HEK293 (cell line): Measurements from ENCODE around the gene SYDE2.

ENCODE experiments used
- BCL11A ChIP-seq: fragments of 450-650 bp; formaldehyde crosslinking; IDR thresholded peaks from 2 replicates; pipeline ENCODE4 v1.5.1; 2016; ENCODE audit warnings: low read depth, missing biosample characterization, missing genetic modification characterization
- GLI4 ChIP-seq: fragments of 450-650 bp; formaldehyde crosslinking; IDR thresholded peaks from 2 replicates; pipeline ENCODE4 v1.5.1; 2016; ENCODE audit warnings: missing biosample characterization, missing genetic modification characterization
- KLF16 ChIP-seq: fragments of 450-650 bp; formaldehyde crosslinking; IDR thresholded peaks from 2 replicates; pipeline ENCODE4 v1.5.1; 2017; ENCODE audit warnings: missing biosample characterization, missing genetic modification characterization
- MYNN ChIP-seq: fragments of 450-650 bp; formaldehyde crosslinking; IDR thresholded peaks from 2 replicates; pipeline ENCODE4 v1.5.1; 2016; ENCODE audit warnings: missing biosample characterization, missing genetic modification characterization, borderline replicate concordance
- OVOL3 ChIP-seq: fragments of 450-650 bp; formaldehyde crosslinking; IDR thresholded peaks from 2 replicates; pipeline ENCODE4 v1.5.1; 2016; ENCODE audit warnings: missing biosample characterization, missing genetic modification characterization
- SALL2 ChIP-seq: fragments of 450-650 bp; formaldehyde crosslinking; IDR thresholded peaks from 2 replicates; pipeline ENCODE4 v1.5.0; 2017; ENCODE audit warnings: missing biosample characterization, mild to moderate bottlenecking, missing genetic modification characterization, borderline replicate concordance
- SP3 ChIP-seq: fragments of 450-650 bp; formaldehyde crosslinking; IDR thresholded peaks from 2 replicates; pipeline ENCODE4 v1.5.1; 2016; ENCODE audit warnings: missing biosample characterization, missing genetic modification characterization
- ZBTB1 ChIP-seq: fragments of 450-650 bp; formaldehyde crosslinking; IDR thresholded peaks from 2 replicates; pipeline ENCODE4 v1.5.1; 2016; ENCODE audit warnings: missing biosample characterization, missing genetic modification characterization
- ZNF157 ChIP-seq: fragments of 450-650 bp; formaldehyde crosslinking; IDR thresholded peaks from 2 replicates; pipeline ENCODE4 v1.5.1; 2016; ENCODE audit warnings: missing biosample characterization, missing genetic modification characterization
- ZNF223 ChIP-seq: fragments of 450-650 bp; formaldehyde crosslinking; IDR thresholded peaks from 2 replicates; pipeline ENCODE4 v1.5.1; 2016; ENCODE audit warnings: missing biosample characterization, missing genetic modification characterization
- ZNF248 ChIP-seq: fragments of 450-650 bp; formaldehyde crosslinking; IDR thresholded peaks from 2 replicates; pipeline ENCODE4 v1.5.1; 2017; ENCODE audit warnings: missing biosample characterization, missing genetic modification characterization
- ZNF324 ChIP-seq: fragments of 450-650 bp; formaldehyde crosslinking; IDR thresholded peaks from 2 replicates; pipeline ENCODE4 v1.5.1; 2016; ENCODE audit warnings: missing biosample characterization, missing genetic modification characterization
- ZNF335 ChIP-seq: fragments of 450-650 bp; formaldehyde crosslinking; conservative IDR thresholded peaks from 2 replicates; pipeline ENCODE4 v1.5.1; 2016; ENCODE audit warnings: missing biosample characterization, missing genetic modification characterization
- ZNF341 ChIP-seq: fragments of 450-650 bp; formaldehyde crosslinking; IDR thresholded peaks from 2 replicates; pipeline ENCODE4; 2016; ENCODE audit warnings: low read depth, missing biosample characterization, missing genetic modification characterization
- ZNF350 ChIP-seq: fragments of 450-650 bp; formaldehyde crosslinking; IDR thresholded peaks from 2 replicates; pipeline ENCODE4 v1.5.0; 2017; ENCODE audit warnings: missing biosample characterization, mild to moderate bottlenecking, missing genetic modification characterization
- ZNF37A ChIP-seq: fragments of 450-650 bp; IDR thresholded peaks from 2 replicates; pipeline ENCODE4 v1.5.1; 2018; ENCODE audit warnings: missing biosample characterization, missing genetic modification characterization
- ZNF433 ChIP-seq: fragments of 450-650 bp; formaldehyde crosslinking; IDR thresholded peaks from 2 replicates; pipeline ENCODE4 v1.5.1; 2016; ENCODE audit warnings: missing biosample characterization, missing genetic modification characterization, low read depth
- ZNF501 ChIP-seq: fragments of 450-650 bp; formaldehyde crosslinking; IDR thresholded peaks from 2 replicates; pipeline ENCODE4 v1.5.1; 2016; ENCODE audit warnings: missing biosample characterization, missing genetic modification characterization
- ZNF521 ChIP-seq: fragments of 450-650 bp; formaldehyde crosslinking; IDR thresholded peaks from 2 replicates; pipeline ENCODE4 v1.5.1; 2017; ENCODE audit warnings: missing biosample characterization, mild to moderate bottlenecking, missing genetic modification characterization
- ZNF610 ChIP-seq: fragments of 450-650 bp; formaldehyde crosslinking; IDR thresholded peaks from 2 replicates; pipeline ENCODE4 v1.5.1; 2016; ENCODE audit warnings: missing biosample characterization, missing genetic modification characterization, borderline replicate concordance
- ZNF624 ChIP-seq: fragments of 450-650 bp; formaldehyde crosslinking; IDR thresholded peaks from 2 replicates; pipeline ENCODE4 v1.5.1; 2017; ENCODE audit warnings: missing biosample characterization, missing genetic modification characterization
- ZNF776 ChIP-seq: fragments of 450-650 bp; formaldehyde crosslinking; IDR thresholded peaks from 2 replicates; pipeline ENCODE4 v1.5.0; 2017; ENCODE audit warnings: missing biosample characterization, missing genetic modification characterization, borderline replicate concordance
- ZNF791 ChIP-seq: fragments of 450-650 bp; formaldehyde crosslinking; IDR thresholded peaks from 2 replicates; pipeline ENCODE4 v1.5.1; 2016; ENCODE audit warnings: missing biosample characterization, missing genetic modification characterization
- ZSCAN30 ChIP-seq: fragments of 450-650 bp; IDR thresholded peaks from 2 replicates; pipeline ENCODE4 v1.5.1; 2018; ENCODE audit warnings: missing biosample characterization, mild to moderate bottlenecking, missing genetic modification characterization, moderate library complexity
- TF ChIP-seq, protein P1 (sequence below): sonication (generic); formaldehyde crosslinking; IDR thresholded peaks from 2 replicates; pipeline ENCODE4 v1.8.1; 2022; ENCODE audit warnings: mild to moderate bottlenecking, moderate library complexity, missing genetic modification reagents
- TF ChIP-seq, protein P2 (sequence below): fragments of 450-650 bp; formaldehyde crosslinking; IDR thresholded peaks from 2 replicates; pipeline ENCODE4 v1.5.1; 2016; ENCODE audit warnings: missing biosample characterization, missing genetic modification characterization
- TF ChIP-seq, protein P3 (sequence below): fragments of 450-650 bp; formaldehyde crosslinking; IDR thresholded peaks from 2 replicates; pipeline ENCODE4 v1.5.1; 2017; ENCODE audit warnings: missing biosample characterization, missing genetic modification characterization
- TF ChIP-seq, protein P4 (sequence below): fragments of 450-650 bp; formaldehyde crosslinking; IDR thresholded peaks from 2 replicates; pipeline ENCODE4; 2016; ENCODE audit warnings: missing biosample characterization, missing genetic modification characterization
- TF ChIP-seq, protein P5 (sequence below): fragments of 450-650 bp; formaldehyde crosslinking; IDR thresholded peaks from 2 replicates; pipeline ENCODE4 v1.5.1; 2017; ENCODE audit warnings: missing biosample characterization, missing genetic modification characterization
- TF ChIP-seq, protein P6 (sequence below): fragments of 450-650 bp; formaldehyde crosslinking; IDR thresholded peaks from 2 replicates; pipeline ENCODE4 v1.5.1; 2016; ENCODE audit warnings: missing biosample characterization, missing genetic modification characterization, borderline replicate concordance

Gene SYDE2

DNA sequence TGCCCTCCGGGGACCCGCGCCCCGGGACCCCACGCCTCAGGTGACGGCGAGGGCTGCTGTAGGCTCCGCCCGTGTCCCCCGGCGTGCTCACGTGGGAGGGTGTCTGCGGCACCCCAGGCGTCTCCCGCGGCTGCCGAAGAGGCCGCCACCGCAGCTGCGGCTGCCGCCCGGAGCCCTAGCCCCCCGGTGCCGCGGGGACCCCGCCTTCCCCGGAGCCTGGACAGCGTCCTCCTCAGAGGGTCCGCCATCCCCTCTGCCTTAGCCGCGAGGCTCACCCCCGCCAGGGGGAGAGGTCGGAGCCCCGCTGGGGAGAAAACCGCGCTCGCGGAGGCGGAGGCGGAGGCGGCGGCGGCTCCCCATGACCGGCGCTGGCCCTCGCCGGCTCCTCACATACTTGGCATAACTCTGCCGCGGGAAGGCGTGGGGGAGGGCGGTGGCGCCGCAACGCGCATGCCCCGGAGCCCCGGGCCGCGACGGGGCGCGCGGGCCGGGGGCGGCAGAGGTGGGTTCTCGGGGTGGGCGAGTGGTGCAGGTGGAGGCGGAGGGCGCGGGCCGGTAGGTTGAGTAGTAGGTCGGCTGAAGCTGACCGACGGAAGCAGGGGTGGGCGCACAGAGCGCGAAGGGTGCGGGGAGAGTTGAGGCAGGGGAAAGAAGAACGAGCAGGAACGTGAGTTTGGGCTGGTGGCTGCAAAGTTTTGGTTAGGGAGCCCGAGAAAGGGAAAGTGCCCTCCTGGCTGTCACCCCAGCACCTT, 700 bp upstream of the SYDE2 start (continued):
- no peak for TF ChIP-seq BCL11A (tag by site-specific recombination)
- TF ChIP-seq OVOL3 (tag by site-specific recombination) = no peak
- TF ChIP-seq, protein P1, sequence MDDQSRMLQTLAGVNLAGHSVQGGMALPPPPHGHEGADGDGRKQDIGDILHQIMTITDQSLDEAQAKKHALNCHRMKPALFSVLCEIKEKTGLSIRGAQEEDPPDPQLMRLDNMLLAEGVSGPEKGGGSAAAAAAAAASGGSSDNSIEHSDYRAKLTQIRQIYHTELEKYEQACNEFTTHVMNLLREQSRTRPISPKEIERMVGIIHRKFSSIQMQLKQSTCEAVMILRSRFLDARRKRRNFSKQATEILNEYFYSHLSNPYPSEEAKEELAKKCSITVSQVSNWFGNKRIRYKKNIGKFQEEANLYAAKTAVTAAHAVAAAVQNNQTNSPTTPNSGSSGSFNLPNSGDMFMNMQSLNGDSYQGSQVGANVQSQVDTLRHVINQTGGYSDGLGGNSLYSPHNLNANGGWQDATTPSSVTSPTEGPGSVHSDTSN = no peak
- TF ChIP-seq, protein P2, sequence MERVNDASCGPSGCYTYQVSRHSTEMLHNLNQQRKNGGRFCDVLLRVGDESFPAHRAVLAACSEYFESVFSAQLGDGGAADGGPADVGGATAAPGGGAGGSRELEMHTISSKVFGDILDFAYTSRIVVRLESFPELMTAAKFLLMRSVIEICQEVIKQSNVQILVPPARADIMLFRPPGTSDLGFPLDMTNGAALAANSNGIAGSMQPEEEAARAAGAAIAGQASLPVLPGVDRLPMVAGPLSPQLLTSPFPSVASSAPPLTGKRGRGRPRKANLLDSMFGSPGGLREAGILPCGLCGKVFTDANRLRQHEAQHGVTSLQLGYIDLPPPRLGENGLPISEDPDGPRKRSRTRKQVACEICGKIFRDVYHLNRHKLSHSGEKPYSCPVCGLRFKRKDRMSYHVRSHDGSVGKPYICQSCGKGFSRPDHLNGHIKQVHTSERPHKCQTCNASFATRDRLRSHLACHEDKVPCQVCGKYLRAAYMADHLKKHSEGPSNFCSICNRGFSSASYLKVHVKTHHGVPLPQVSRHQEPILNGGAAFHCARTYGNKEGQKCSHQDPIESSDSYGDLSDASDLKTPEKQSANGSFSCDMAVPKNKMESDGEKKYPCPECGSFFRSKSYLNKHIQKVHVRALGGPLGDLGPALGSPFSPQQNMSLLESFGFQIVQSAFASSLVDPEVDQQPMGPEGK = peak; percentile 94
- no peak for TF ChIP-seq ZNF433
- TF ChIP-seq ZNF624 (tag by site-specific recombination) = no peak
- TF ChIP-seq SALL2 (tag by site-specific recombination) = no peak
- no peak for TF ChIP-seq KLF16
- TF ChIP-seq ZNF610 = peak; percentile 88
- TF ChIP-seq MYNN (tag by site-specific recombination) = no peak
- no peak for TF ChIP-seq ZNF776 (tag by site-specific recombination)
- no peak for TF ChIP-seq ZNF248 (tag by site-specific recombination)
- TF ChIP-seq, protein P3, sequence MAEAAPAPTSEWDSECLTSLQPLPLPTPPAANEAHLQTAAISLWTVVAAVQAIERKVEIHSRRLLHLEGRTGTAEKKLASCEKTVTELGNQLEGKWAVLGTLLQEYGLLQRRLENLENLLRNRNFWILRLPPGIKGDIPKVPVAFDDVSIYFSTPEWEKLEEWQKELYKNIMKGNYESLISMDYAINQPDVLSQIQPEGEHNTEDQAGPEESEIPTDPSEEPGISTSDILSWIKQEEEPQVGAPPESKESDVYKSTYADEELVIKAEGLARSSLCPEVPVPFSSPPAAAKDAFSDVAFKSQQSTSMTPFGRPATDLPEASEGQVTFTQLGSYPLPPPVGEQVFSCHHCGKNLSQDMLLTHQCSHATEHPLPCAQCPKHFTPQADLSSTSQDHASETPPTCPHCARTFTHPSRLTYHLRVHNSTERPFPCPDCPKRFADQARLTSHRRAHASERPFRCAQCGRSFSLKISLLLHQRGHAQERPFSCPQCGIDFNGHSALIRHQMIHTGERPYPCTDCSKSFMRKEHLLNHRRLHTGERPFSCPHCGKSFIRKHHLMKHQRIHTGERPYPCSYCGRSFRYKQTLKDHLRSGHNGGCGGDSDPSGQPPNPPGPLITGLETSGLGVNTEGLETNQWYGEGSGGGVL (tag by site-specific recombination) = peak; percentile 94
- no peak for TF ChIP-seq ZSCAN30 (tag by site-specific recombination)
- no peak for TF ChIP-seq ZNF157
- no peak; the same call in 1 of the 2 replicates for TF ChIP-seq ZNF223 (tag by site-specific recombination)
- TF ChIP-seq ZNF37A (tag by site-specific recombination) = no peak
- no peak for TF ChIP-seq ZNF791
- peak; percentile 55; the same call in 1 of the 2 replicates for TF ChIP-seq ZNF501 (tag by site-specific recombination)
- TF ChIP-seq, protein P4, sequence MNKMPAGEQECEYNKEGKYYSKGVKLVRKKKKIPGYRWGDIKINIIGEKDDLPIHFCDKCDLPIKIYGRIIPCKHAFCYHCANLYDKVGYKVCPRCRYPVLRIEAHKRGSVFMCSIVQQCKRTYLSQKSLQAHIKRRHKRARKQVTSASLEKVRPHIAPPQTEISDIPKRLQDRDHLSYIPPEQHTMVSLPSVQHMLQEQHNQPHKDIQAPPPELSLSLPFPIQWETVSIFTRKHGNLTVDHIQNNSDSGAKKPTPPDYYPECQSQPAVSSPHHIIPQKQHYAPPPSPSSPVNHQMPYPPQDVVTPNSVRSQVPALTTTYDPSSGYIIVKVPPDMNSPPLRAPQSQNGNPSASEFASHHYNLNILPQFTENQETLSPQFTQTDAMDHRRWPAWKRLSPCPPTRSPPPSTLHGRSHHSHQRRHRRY (tag by site-specific recombination) = no peak
- TF ChIP-seq ZNF350 (tag by site-specific recombination) = no peak
- TF ChIP-seq ZBTB1 (tag by site-specific recombination) = no peak
- TF ChIP-seq, protein P5, sequence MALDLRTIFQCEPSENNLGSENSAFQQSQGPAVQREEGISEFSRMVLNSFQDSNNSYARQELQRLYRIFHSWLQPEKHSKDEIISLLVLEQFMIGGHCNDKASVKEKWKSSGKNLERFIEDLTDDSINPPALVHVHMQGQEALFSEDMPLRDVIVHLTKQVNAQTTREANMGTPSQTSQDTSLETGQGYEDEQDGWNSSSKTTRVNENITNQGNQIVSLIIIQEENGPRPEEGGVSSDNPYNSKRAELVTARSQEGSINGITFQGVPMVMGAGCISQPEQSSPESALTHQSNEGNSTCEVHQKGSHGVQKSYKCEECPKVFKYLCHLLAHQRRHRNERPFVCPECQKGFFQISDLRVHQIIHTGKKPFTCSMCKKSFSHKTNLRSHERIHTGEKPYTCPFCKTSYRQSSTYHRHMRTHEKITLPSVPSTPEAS (tag by site-specific recombination) = no peak
- peak; percentile 62 for TF ChIP-seq ZNF335
- no peak for TF ChIP-seq ZNF521 (tag by site-specific recombination)
- TF ChIP-seq ZNF324 (tag by site-specific recombination) = no peak
- TF ChIP-seq GLI4 (tag by site-specific recombination) = 0 out of 2 replicates have a peak, but pooled peaks have one; percentile 53
- no peak for TF ChIP-seq SP3 (tag by site-specific recombination)
- TF ChIP-seq, protein P6, sequence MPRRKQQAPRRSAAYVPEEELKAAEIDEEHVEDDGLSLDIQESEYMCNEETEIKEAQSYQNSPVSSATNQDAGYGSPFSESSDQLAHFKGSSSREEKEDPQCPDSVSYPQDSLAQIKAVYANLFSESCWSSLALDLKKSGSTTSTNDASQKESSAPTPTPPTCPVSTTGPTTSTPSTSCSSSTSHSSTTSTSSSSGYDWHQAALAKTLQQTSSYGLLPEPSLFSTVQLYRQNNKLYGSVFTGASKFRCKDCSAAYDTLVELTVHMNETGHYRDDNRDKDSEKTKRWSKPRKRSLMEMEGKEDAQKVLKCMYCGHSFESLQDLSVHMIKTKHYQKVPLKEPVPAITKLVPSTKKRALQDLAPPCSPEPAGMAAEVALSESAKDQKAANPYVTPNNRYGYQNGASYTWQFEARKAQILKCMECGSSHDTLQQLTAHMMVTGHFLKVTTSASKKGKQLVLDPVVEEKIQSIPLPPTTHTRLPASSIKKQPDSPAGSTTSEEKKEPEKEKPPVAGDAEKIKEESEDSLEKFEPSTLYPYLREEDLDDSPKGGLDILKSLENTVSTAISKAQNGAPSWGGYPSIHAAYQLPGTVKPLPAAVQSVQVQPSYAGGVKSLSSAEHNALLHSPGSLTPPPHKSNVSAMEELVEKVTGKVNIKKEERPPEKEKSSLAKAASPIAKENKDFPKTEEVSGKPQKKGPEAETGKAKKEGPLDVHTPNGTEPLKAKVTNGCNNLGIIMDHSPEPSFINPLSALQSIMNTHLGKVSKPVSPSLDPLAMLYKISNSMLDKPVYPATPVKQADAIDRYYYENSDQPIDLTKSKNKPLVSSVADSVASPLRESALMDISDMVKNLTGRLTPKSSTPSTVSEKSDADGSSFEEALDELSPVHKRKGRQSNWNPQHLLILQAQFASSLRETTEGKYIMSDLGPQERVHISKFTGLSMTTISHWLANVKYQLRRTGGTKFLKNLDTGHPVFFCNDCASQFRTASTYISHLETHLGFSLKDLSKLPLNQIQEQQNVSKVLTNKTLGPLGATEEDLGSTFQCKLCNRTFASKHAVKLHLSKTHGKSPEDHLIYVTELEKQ (tag by site-specific recombination) = no peak
- no peak; the same call in 1 of the 2 replicates for TF ChIP-seq ZNF341 (tag by site-specific recombination)
